ENCODE measurements around the gene ATP1A4. TPM values are rescaled to one million over a fixed set of nuclear protein-coding genes. Genes with fewer than 3 reads are reported as not detected.
"Not testable (repeated sequence)": the region's sequence is repeated elsewhere in the genome, so short reads cannot be mapped to it uniquely, and the experiment has no call there.

The ATP1A4 gene
- not detected for total RNA-seq

DNA sequence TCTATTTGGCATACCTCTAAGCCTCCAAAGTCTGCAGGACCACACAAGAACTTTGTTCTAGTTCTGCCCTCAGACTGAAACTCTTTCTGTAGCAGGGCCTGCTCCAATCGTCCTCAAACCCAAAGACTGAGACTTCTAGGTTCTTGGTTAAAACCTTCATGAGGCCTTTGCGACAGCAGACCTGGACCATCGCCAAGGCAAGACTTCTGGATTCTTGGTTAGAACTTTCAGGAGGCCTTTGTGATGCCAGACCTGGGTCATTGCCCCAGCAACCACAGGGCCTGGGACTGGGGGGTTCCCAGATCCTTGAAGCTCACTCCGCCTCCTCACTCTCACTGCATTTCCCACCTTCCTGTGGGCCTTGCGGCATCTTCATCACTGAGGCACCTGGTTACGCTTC is at the start of gene ATP1A4:
ATP1A4 (plus strand) TSS at position 301 of the 400 bp plus-strand sequence. CDS start 438 bp downstream, outside the sequence.
- FAIRE-seq = no peak

GRCh38 chr1:160101717-160102522 is 49.5 kb upstream of the ATP1A4 start:
- no peak for DNase-seq (ENCODE audit: low spot score in 2 of 2)
- no peak for FAIRE-seq

More for the DNA sequence above, at the start of gene ATP1A4:
- DNase-seq (ENCODE audit: low spot score in 2 of 2) = no peak

DNA sequence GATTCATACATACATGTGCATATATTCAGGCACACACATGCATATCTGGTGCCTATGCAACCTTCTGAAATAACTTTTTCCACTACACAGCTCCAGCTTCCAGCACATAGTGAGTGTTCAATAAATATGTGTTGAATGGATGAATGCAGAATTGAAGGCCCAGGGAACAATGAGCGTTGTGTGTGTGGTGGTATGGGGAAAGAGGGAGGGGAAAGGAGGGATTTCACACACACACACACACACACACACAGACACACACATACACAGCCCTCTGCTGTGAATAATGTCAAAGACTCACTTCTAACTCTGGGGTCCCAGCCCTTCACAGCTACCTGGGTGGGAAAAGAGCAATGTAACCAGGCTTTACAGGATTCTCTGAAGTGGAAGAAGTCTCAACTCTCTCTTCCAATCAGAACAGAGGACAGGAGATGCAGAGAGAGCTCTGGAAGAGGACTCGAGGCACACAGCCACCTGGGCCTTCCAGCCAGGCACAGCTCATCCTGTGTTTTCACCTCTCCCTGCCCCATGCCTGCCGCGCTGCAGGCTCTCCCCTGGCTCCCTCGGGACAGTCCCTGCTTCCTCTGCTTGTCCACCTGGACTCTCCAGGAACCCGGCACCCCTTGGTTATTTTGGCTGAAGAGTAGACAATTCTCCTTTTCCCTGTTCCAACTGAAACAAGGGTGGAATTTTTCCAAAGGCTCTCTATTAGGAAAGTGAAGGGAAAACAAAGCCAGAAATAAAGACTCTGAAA is 47.6 kb upstream of the ATP1A4 start:
- FAIRE-seq (no peak), DNase-seq (ENCODE audit: low spot score in 2 of 2) (no peak)

DNA sequence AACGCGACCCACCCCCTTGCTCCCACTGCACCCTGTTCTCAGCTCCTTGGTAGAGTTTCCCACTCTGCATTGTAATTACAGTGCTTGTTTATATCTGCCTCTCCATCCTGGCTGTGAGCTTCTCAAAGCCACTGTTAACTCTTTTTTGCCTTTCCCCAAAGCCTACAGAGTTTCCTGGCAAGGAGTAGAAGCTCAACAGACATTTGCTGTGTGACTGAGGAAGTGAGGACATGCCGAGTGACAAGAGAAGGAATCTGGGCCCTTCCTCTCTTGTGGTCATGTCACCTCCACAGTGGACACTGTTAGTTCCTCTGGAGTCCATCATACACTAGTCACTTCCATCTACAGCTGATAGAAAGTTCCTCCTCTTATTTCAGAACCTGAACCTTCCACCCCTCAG is 46.9 kb upstream of the ATP1A4 start:
- no peak for DNase-seq (ENCODE audit: low spot score in 2 of 2)
- no peak for FAIRE-seq

GRCh38 chr1:160105155-160105554 is 46.2 kb upstream of the ATP1A4 start:
- DNase-seq (ENCODE audit: low spot score in 2 of 2) = no peak
- no peak for FAIRE-seq

GRCh38 chr1:160107512-160107911 is 43.9 kb upstream of the ATP1A4 start:
- FAIRE-seq = no peak

DNA sequence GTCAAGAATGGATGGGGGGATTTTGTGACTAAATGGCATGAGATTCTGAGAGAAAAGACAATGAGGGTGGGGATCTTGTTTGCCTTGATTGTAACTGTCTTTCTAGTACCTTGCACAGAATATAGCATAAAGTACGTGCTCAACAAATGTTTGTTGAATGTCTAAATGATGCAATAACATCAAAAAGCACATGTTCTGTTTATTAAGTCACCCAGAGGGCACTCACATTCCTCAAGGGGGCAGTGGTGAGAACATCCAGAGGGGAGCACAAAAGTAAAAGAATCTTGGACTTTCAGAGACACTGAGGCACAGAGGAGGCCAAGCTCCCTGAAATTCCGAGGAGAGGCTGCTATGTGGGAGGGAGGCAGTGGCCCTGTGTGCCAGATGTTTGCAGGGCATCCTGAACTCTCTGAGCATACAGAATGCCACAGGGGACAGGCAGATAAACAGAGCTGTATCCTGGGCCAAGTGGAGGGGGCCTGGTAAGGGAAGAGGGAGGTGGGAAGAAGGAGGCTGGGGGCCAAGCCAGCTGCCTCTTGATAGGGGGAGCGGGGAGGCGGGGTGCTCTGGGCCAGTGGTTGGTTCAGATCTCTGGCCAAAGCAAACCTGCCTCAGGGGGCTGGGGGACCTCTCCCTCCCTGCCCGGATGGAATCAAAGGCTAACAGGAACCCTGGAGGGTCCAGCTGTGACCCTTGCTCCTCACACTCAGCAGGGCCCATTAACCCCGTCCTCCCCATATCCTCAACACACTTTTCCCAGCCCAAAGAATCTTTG is 42.3 kb upstream of the ATP1A4 start:
- FAIRE-seq = no peak
- no peak for DNase-seq (ENCODE audit: low spot score in 2 of 2)

More at GRCh38 chr1:160107512-160107911, 43.9 kb upstream of the ATP1A4 start:
- DNase-seq (ENCODE audit: low spot score in 2 of 2) = no peak

- FAIRE-seq (no peak), DNase-seq (ENCODE audit: low spot score in 2 of 2) (no peak)
Measured at GRCh38 chr1:160109686-160110085, 41.7 kb upstream of the ATP1A4 start.

- not testable (repeated sequence) for DNase-seq (ENCODE audit: low spot score in 2 of 2); FAIRE-seq
Measured at GRCh38 chr1:160111462-160111861, 39.9 kb upstream of the ATP1A4 start.

GRCh38 chr1:160112357-160112756 is 39.0 kb upstream of the ATP1A4 start:
- DNase-seq (ENCODE audit: low spot score in 2 of 2) (no peak), FAIRE-seq (no peak)

- DNase-seq (ENCODE audit: low spot score in 2 of 2) (no peak), FAIRE-seq (no peak)
Measured at GRCh38 chr1:160113407-160113806, 38.0 kb upstream of the ATP1A4 start.

DNA sequence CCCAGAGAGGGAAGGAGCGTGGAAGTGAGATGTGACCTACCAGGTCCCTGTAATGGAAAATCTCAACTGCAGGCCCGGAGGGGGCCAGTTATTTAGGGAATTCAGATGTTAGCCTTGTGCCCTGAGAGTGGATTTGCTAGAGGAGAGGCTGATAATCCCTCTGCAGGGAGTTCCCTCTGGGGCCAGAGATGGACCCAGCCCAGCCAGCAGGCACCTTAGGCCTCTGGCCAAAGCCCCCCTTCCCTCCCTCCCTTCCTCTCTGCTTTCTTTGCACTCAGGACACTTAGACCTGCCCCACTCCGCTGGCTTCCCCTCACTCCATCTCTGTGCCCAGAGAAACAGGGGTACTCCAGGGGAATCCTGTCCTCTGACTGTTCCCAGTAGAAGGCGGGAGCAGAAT is 37.3 kb upstream of the ATP1A4 start:
- FAIRE-seq = no peak
- DNase-seq (ENCODE audit: low spot score in 2 of 2) = no peak

GRCh38 chr1:160115545-160116282 is 35.7 kb upstream of the ATP1A4 start, which contains the start of gene ATP1A2:
Gene ATP1A2, plus strand, starts transcription at chr1:160115759. Its CDS starts 103 bp downstream, at chr1:160115862.
- no peak for FAIRE-seq
- DNase-seq (ENCODE audit: low spot score in 2 of 2) = no peak

- FAIRE-seq (no peak), DNase-seq (ENCODE audit: low spot score in 2 of 2) (no peak)
Measured at GRCh38 chr1:160116283-160117147, 34.9 kb upstream of the ATP1A4 start.

DNA sequence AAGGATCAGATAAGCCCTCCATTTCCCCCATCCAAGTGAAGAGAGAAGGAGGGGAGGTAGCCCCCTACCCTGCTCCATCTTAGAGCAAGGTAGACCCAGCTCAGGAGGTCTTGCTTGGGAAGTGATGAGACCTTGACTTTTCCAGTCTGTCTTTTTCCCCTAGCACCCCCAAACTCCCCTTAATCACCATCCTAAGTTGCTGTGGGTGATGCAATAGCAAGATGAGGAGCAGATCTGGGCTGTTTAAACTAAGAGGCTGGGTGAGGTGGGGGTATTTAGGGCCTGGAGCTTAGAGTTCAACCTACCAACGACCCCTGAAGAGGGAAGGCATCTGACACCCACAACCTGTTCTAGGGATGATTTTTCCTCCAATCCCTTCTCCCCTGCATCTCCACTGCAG is 34.1 kb upstream of the ATP1A4 start:
- DNase-seq (ENCODE audit: low spot score in 2 of 2) (no peak), FAIRE-seq (no peak)

GRCh38 chr1:160117709-160118183 is 33.7 kb upstream of the ATP1A4 start:
- DNase-seq (ENCODE audit: low spot score in 2 of 2) = peak in 1 of 2 donors; percentile 26
- no peak for FAIRE-seq

DNA sequence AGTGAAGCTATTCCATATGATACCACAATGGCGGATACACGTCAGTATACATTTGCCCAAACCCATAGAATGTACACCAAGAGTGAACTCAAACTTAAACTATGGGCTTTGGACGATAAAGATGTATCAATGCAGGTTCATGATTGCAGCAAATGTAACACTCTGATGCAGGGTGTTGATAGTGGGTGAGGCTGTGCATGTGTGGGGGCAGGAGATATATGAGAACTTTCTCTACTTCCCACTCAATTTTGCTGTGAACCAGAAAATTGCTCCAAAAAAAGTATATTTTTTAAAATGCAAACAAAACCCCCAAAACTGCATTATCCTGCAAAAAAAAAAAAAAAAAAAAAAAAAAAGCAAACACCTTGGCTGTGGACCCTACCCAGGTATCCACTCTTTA is 32.5 kb upstream of the ATP1A4 start:
- DNase-seq (ENCODE audit: low spot score in 2 of 2) (no peak), FAIRE-seq (no peak)

DNA sequence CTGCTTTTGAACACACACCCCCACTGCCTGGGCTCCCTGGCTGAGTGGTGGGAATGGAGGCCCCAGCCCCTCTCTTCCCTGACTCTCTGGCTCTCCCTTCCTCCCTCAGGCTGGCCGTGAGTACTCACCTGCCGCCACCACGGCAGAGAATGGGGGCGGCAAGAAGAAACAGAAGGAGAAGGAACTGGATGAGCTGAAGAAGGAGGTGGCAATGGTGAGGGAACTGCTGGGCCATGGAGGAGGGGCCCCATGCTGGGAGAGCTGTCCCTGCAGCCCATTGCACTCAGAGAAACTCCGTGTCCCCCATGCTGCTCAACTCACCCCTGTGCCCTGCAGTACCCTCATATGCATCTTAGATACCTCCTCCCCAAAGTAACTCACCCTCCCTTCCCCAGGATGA is 30.6 kb upstream of the ATP1A4 start:
- FAIRE-seq (no peak), DNase-seq (ENCODE audit: low spot score in 2 of 2) (no peak)

GRCh38 chr1:160121388-160121787 is 30.0 kb upstream of the ATP1A4 start:
- no peak for FAIRE-seq

More at GRCh38 chr1:160121388-160121787, 30.0 kb upstream of the ATP1A4 start:
- DNase-seq (ENCODE audit: low spot score in 2 of 2) = no peak

Data from frontal cortex (tissue), 4 donors.